HG03520 (cell line): ENCODE measurements around the gene ADD1.

Experiments used
- ATAC-seq: cut with Tn5 transposase; IDR thresholded peaks from one replicate; pipeline ENCODE4 v1.9.1; 2021; ENCODE audit warnings: mild to moderate bottlenecking, moderate library complexity; ENCODE audit not compliant: unreplicated experiment

The ADD1 gene, protein sequence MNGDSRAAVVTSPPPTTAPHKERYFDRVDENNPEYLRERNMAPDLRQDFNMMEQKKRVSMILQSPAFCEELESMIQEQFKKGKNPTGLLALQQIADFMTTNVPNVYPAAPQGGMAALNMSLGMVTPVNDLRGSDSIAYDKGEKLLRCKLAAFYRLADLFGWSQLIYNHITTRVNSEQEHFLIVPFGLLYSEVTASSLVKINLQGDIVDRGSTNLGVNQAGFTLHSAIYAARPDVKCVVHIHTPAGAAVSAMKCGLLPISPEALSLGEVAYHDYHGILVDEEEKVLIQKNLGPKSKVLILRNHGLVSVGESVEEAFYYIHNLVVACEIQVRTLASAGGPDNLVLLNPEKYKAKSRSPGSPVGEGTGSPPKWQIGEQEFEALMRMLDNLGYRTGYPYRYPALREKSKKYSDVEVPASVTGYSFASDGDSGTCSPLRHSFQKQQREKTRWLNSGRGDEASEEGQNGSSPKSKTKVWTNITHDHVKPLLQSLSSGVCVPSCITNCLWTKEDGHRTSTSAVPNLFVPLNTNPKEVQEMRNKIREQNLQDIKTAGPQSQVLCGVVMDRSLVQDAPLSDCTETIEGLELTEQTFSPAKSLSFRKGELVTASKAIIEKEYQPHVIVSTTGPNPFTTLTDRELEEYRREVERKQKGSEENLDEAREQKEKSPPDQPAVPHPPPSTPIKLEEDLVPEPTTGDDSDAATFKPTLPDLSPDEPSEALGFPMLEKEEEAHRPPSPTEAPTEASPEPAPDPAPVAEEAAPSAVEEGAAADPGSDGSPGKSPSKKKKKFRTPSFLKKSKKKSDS

GRCh38 chr4:2843263-2843940 is at the start of gene ADD1:
Gene ADD1 (plus strand): TSS chr4:2843844. CDS start chr4:2875916, 32,072 bp downstream.
- ATAC-seq: peak; percentile 81

DNA sequence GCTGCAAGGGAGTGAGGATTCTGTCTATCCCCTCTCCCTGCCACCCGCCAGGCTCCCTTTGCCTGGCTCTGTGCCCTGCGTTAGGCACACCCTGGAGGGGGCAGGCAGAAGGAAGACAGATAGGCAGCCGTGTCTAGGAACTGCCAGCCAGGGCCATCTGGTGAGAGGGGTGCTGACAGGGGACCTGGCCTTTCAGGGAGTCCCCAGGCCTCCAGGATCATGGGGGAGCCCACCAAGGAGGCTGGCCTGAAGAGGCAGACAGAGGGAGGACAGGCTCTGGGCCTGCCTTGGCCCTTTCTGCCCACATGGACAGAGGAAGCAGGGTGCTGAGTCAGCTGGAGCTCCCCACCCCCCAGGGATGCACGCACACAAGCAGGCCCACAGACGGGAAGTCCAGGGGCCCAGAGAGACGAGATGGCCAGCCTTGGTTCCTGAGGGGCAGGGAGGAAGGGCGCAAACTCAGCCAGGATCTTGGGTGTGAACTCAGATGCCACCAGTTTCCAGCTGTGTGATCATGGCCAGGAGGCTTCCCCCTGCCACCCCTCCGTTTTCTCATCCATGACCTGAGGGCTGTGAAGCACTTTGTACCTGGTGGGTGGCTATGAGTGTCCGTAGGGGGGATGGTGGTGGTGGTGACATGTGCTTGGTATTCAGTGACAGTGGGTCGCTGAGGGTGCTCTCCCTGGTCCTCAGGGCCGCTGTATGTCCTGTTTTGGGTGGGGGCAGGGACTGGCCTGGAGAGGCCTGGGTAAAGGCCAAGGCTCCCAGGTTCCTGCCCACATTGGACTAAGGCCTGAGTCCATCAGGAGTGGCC is 49.0 kb upstream of the ADD1 start:
- ATAC-seq: no peak

DNA sequence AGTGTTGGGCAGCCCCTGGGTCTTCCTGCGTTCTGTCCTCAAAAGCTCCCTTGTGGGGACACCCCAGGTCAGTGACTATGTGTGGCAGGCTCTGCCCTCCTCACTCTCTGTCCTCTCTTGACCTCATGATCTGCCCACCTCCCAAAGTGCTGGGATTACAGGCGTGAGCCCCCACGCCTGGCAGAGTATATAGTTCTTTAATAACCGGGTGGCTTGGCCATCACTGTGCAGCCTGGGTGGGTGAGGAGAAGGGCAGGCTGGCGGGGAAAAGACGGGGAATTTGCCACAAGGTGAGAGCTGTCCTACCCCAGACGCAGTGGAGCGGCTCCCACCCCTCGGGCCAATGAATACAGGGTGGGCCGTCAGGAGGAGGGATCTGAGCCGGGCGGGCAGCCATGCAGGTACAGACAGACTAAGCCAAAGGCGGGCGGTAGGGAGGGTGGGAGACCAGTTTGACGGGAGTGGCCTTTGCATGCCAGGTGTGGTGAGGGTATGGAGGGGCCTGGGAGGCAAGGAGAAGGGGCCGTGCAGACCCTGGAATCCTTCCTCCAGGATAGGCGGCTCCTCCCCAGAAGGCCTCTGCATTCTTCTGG is 48.2 kb upstream of the ADD1 start:
- ATAC-seq: no peak

- ATAC-seq: no peak
Observed at GRCh38 chr4:2795893-2796848, 47.5 kb upstream of the ADD1 start.

- ATAC-seq: no peak
Observed at GRCh38 chr4:2796849-2797544, 46.6 kb upstream of the ADD1 start.

- no peak for ATAC-seq
Observed at GRCh38 chr4:2797545-2798305, 45.9 kb upstream of the ADD1 start.

DNA sequence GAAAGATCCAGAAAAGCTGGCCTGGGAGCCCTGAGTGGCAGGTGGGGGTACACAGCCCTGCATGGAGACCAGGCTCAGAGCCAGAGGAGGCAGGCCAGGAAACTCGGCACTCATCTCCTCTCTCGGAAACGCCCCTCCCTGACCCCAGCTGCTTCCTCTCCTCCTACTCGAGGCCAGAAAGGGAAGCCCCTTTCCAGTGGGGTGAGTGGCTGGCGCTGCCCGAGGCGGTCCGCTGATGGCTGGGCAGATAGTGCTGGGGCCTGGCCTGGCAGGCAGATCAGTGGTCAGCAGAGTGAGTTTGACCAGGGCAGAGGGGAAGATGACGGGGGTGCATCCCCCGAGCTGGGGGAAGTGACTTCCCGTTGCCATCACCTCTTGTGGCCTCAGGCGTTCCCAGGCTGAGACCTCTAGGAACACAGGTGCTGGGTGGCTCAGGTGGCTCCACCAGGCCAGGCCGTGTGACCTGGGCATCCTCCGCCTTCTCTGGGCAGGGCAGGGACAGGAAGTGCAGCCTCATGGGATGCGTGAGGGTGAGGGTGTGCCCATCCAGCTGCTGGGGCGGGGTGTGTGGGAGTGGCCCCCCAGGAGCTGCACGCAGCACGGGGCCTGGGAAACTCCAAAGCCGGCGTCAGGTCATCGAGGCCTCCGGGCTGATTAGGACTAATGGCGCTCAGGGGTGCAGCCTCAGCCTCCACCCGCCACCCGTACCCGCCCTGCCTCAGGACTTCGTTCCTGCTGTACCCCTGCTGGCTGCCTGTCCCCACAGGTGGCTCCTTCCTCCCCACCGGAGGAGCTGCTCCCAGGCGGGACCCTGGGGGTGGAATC is 45.0 kb upstream of the ADD1 start:
- no peak for ATAC-seq

DNA sequence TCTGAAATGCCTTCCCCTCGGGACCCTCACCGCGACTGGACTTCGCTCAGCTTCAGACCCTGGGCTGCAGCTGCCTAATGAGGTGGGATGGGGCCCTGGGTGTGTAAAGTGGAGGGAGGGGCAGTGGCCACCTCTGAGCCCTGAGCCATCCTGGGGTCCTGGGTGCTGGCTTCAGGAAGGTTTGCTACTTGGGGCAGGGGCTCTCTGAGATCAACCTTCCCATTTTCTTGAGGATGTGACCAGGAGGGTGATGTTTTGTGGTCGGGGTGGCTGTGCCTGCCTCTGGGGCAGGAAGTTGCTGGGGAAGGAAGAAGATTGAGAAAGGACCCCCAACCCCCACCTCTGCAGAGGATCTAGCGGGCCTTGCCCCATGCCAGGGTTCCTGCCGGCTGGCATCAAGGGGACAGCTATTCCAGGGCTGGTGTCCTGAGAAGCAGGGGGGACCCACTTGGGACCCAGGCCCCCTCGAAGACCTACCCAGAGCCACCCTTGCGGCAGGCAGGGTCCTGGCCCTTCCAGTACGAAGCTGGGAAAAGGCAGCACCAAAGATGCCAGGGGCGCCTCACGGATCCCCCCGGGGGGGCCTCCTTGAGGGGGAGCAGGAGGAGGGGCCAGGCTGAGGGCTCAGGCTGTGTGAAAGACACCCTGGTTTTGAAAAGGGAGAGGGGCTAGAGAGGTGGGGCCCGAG is 44.3 kb upstream of the ADD1 start:
- ATAC-seq: no peak

DNA sequence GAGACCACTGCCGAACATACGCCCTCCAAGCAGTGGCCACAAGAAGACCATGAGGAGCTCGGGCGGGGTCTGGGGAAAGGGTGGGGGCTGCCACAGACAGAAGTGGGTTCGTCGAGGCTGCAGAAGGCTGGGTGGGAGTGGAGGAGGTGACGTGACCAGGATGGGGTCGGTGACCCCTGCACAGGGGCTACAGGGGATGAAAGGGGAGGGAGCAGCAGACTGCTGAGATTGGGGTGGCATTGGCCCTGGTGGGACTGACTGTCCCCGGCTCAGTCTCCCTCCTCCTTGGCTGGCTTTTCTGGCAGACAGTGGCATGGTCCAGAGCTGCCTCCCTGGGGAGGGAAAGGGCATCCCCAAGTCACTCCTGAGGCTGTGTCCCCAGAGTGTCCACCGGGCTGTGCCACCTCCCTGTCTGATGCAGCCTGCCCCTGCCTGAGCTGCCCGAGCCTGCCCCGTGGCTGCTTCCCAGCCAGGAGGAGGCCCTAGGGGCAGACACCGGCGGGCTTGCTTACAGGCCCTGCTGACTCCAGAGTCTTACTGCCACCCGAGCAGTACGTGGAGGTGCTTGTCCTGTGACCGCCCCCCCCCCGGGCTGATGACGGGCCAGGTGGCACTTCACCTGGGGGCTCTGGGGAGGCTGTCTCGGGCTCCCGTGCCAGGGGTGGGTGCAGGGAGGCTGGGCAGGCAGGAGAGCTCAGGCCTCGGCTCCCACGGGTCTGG is 43.5 kb upstream of the ADD1 start:
- ATAC-seq: no peak

DNA sequence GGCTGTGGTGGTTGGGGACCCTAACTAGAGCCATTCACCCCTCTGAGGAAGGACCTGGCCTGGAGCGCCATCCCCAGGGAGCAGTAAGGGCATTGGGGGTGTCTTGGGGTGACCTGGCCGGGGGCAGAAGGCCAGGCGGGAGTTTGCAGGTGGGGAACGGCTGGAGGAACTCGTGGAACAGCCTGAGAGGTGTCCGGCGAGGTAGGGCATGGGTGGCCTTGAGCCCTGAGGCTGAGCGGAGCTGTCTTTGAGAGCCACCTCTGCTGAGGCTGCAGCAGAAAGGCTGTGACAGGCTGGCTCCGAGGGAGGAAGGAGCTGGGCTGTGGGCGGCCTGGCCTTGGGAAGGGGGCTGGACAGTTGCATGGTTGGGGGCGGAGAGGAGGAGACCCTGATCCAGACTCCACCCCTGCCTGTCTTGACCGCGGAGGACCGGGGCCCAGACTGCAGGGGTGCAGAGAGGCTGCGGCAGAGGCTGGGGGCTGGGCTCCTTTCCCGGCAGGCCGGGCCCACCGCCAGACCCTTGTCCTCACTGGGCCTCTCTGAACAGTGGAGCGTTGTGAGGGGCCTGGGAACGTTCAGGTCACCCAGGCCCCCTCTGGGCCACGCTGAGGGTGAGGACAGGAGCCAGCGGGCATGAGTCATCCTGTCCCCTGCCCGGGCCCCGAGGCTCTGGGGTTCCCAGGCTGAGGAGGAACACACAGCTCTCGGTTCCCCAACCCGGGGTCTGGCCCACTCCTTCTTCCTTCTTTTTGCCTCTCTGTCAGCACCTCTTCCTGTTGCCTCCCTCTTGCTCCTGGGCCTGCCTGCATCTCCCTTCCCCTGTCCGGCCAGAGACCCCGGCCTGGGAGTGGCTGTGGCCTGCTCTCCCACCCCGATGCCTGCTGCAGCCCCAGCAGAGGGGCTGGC is 42.7 kb upstream of the ADD1 start:
- ATAC-seq: no peak

- no peak for ATAC-seq
Observed at GRCh38 chr4:2802618-2803531, 40.8 kb upstream of the ADD1 start.

- ATAC-seq: no peak
Observed at GRCh38 chr4:2803624-2804448, 39.8 kb upstream of the ADD1 start.

DNA sequence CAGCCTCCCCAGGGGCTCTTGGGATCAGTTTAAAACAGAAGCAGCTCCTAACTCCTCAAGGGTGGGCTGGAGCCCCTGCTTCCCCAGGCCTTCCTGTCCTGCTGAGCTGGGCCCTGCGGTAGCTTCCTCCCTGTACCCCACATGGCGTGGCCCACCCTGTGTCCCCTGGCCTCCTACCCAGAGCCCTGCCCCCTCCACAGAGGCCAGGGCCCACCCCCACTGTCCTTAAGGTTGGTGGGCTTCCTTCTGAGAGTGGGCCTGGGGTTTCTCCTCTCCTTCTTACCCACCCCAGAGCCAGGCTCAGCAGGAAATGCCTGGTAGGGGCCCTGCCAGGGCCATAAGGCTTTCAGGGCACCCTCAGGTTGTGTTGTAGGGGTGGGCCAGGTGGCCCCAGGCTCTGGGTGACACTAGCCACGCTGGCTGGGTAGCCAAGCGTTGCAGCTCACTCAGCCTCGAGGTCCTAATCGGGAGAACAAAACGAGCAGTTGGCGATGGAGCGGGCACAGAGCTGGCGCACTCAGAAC is 39.1 kb upstream of the ADD1 start:
- ATAC-seq: no peak
